GM13976 (cell line): ENCODE data around the gene SHOC2.

Experiments
- DNase-seq: peaks from one replicate; pipeline ENCODE4 v3.0.0; 2012; ENCODE audit warnings: low spot score
- in situ Hi-C: fragments of 300-500 bp; cut with MboI; formaldehyde crosslinking; loops from one replicate; pipeline ENCODE4 v1.12.0; 2022; ENCODE audit warnings: low sequenced_read_pairs, mixed read lengths, inconsistent platforms; ENCODE audit not compliant: unreplicated experiment
- TF ChIP-seq, protein P1 (sequence below): IDR thresholded peaks from 2 replicates; pipeline ENCODE4 v1.5.1; 2012; ENCODE audit warnings: borderline replicate concordance, mild to moderate bottlenecking; ENCODE audit not compliant: insufficient read depth; ENCODE audit errors: extremely low read depth, missing control alignments, control extremely low read depth

SHOC2 gene

DNA sequence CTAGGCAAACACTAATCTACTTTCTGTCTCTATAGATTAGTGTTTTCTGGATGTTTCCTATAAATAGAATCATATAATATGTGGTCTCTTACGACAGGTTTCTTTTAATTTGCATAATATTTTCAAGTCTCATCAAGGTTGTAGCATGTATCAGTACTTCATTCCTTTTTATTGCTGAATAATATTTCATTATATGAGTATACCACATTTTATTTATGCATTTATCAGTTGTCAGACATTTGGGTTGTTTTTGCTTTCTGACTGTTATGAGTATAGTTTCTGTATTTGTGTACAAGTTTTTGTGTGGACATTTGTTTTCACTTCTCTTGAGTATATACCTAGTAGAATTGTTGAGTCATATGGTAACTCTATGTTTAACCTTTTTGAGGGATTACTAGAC lies 48.2 kb downstream of the SHOC2 start:
- in situ Hi-C loops = no loop called here
- TF ChIP-seq, protein P1, sequence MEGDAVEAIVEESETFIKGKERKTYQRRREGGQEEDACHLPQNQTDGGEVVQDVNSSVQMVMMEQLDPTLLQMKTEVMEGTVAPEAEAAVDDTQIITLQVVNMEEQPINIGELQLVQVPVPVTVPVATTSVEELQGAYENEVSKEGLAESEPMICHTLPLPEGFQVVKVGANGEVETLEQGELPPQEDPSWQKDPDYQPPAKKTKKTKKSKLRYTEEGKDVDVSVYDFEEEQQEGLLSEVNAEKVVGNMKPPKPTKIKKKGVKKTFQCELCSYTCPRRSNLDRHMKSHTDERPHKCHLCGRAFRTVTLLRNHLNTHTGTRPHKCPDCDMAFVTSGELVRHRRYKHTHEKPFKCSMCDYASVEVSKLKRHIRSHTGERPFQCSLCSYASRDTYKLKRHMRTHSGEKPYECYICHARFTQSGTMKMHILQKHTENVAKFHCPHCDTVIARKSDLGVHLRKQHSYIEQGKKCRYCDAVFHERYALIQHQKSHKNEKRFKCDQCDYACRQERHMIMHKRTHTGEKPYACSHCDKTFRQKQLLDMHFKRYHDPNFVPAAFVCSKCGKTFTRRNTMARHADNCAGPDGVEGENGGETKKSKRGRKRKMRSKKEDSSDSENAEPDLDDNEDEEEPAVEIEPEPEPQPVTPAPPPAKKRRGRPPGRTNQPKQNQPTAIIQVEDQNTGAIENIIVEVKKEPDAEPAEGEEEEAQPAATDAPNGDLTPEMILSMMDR = no peak
- DNase-seq = no peak

DNA sequence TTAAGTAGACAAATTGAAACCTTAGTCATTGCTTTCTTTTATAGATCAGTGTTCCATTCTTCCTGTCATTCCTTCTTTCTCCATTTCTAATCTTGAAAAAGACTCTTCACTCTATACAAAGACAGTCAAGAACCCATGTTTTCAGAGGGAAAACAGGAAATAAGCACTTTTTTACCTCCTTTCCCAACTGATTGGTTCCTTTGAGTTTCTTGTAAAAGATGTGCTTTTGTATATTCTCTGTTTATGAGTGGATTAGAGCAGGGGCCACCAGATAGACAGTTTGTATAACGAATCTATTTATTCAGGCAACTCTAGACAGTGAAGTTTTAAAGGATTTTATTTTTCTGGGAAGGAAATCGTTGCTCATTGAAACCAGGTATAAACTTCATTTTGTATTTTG lies 49.8 kb downstream of the SHOC2 start:
- in situ Hi-C loops = no loop called here
- TF ChIP-seq, protein P1 = no peak
- DNase-seq = no peak

DNA sequence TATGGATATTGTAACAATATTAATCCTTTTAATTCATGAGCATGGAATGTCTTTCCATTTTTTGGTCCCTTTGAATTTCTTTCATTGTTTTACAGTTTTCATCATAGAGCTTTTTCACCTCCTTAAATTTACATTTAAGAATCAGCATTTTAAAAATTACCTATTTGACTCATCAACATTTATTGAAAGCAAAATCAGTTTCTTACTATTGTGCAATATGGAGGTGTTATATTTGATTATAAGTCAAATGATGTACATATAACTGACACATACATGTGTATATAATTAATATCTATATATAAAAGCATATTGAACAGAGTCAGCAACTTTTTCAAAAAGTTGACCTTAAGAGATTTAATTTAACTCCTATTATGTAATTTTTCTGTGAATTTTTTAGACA lies 52.2 kb downstream of the SHOC2 start:
- in situ Hi-C loops = no loop called here
- DNase-seq = no peak
- TF ChIP-seq, protein P1 = no peak

DNA sequence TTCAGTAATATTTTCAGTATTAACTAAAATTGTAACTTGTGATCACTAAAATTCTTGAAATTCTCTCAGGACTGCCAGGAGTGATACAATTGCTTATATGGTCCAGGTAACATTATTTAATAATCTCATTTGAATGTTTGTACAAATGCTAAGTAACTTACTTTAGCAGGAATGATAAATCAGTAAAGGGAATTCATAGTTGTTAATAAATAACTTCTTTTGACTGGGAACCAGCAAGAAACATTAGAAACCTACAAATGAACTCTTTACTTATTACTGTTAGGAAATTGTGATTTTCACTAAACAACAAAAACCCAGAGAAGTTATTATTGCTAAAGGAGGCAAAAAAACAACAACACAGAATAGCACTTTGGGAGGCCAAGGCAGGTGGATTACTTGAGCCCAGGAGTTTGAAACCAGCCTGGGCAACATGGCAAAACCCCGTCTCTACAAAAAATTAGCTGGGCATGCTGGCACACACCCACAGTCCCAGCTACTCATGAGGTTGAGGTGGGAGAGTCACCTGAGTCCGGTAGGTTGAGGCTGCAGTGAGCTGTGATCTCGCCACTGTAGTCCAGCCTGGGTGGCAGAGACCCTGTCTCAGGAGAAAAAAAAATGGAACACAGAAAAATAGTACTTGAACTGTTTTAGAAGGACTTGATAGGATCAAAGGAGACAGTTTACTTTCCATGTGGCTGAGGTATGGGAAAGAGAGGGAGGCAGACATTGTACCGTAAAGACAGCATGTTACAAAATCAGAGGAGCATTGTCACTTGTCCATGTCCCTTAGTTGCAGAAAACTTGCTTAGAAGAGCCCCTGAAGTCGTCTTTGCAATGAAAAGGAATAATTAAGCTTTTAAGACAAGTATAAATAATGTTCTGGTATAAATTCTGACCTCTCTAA lies 53.1 kb downstream of the SHOC2 start:
- no peak for DNase-seq
- in situ Hi-C loops = no loop called here
- TF ChIP-seq, protein P1 = no peak

DNA sequence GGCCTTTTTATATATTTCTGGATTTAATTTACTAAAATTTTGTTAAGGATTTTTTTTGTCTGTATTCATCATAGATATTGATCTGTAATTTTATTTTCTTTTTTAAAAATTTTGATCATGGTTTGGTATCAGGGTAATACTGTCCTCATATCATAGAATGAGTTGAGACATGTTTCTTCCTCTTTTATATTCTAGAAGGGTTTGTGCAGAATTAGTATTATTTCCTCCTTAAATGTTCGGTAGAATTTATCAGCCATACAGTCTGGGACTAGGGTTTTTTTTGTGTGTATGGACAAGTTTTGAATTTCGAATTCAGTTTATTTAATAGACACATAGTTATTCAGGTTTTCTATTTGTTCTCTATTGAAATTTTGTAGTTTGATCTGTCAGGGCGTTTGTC lies 54.0 kb downstream of the SHOC2 start:
- DNase-seq = no peak
- TF ChIP-seq, protein P1 = no peak
- in situ Hi-C loops = no loop called here

DNA sequence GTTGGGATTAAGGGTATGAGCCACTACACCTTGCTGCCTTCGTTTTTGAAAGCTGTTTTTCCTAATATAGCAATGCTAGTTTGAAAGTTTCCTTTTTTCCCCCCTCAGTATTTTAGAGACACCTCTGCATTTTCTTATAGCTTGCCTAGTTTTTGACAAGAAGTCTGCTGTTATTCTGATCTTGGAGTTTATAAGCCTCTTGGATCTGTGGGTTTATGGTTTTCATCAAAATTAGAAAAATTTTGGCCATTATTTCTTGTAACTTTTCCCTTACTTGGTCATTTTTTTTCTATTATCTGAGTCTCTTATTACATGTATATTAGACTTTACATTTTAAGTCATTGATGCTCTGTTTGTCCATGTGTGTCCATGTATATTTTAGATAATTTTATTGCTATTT lies 57.2 kb downstream of the SHOC2 start:
- no peak for DNase-seq
- in situ Hi-C loops = no loop called here
- TF ChIP-seq, protein P1 = no peak
